Ishikawa (cell line): ENCODE data around the gene CAPN11.

Experiments
- CEBPB ChIP-seq: IDR thresholded peaks from 2 replicates; pipeline ENCODE4 v1.6.1; 2012
- CREB1 ChIP-seq: IDR thresholded peaks from 2 replicates; pipeline ENCODE4 v1.6.1; 2012; ENCODE audit warnings: low read depth
- EGR1 ChIP-seq: IDR thresholded peaks from 2 replicates; pipeline ENCODE4 v1.6.1; 2012
- EP300 ChIP-seq: IDR thresholded peaks from 2 replicates; pipeline ENCODE4 v1.6.1; 2012; ENCODE audit warnings: borderline replicate concordance
- FOXM1 ChIP-seq: IDR thresholded peaks from 2 replicates; pipeline ENCODE4 v1.6.1; 2012; ENCODE audit warnings: low read depth, borderline replicate concordance
- MAX ChIP-seq: IDR thresholded peaks from 2 replicates; pipeline ENCODE4 v1.6.1; 2012
- NFIC ChIP-seq: IDR thresholded peaks from 2 replicates; pipeline ENCODE4 v1.6.1; 2012
- RAD21 ChIP-seq: IDR thresholded peaks from 2 replicates; pipeline ENCODE4 v1.6.1; 2012; ENCODE audit warnings: low read depth
- TAF1 ChIP-seq: IDR thresholded peaks from 2 replicates; pipeline ENCODE4 v1.6.1; 2012; ENCODE audit warnings: low read depth, mild to moderate bottlenecking
- TCF12 ChIP-seq: IDR thresholded peaks from 2 replicates; pipeline ENCODE4 v1.6.1; 2012; ENCODE audit warnings: low read depth
- YY1 ChIP-seq: IDR thresholded peaks from 2 replicates; pipeline ENCODE4 v1.6.1; 2012; ENCODE audit warnings: low read depth
- TF ChIP-seq, protein P1 (sequence below): IDR thresholded peaks from 2 replicates; pipeline ENCODE4 v1.6.1; 2012; ENCODE audit warnings: low read depth, mild to moderate bottlenecking

DNA sequence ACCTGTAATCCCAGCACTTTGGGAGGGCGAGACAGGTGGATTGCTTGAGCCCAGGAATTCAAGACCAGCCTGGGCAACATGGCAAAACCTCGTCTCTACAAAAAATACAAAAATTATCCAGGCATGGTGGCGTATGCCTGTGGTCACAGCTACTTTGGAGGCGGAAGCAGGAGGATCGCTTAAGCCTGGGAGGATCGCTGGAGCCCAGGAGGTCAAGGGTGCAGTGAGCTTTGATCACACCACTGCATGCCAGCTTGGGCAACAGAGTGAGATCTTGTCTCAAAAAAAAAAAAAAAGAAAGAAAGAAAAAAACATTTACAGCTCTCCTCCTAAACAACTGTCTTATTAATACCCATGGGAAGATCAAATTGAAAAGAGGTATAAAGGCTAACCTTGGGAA is 49.3 kb downstream of the CAPN11 start:
- TF ChIP-seq, protein P1, sequence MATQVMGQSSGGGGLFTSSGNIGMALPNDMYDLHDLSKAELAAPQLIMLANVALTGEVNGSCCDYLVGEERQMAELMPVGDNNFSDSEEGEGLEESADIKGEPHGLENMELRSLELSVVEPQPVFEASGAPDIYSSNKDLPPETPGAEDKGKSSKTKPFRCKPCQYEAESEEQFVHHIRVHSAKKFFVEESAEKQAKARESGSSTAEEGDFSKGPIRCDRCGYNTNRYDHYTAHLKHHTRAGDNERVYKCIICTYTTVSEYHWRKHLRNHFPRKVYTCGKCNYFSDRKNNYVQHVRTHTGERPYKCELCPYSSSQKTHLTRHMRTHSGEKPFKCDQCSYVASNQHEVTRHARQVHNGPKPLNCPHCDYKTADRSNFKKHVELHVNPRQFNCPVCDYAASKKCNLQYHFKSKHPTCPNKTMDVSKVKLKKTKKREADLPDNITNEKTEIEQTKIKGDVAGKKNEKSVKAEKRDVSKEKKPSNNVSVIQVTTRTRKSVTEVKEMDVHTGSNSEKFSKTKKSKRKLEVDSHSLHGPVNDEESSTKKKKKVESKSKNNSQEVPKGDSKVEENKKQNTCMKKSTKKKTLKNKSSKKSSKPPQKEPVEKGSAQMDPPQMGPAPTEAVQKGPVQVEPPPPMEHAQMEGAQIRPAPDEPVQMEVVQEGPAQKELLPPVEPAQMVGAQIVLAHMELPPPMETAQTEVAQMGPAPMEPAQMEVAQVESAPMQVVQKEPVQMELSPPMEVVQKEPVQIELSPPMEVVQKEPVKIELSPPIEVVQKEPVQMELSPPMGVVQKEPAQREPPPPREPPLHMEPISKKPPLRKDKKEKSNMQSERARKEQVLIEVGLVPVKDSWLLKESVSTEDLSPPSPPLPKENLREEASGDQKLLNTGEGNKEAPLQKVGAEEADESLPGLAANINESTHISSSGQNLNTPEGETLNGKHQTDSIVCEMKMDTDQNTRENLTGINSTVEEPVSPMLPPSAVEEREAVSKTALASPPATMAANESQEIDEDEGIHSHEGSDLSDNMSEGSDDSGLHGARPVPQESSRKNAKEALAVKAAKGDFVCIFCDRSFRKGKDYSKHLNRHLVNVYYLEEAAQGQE = no peak
- TF ChIP-seq NFIC (no peak), TAF1 (no peak), RAD21 (no peak), YY1 (no peak), MAX (no peak), EP300 (no peak), CEBPB (no peak), FOXM1 (no peak), EGR1 (no peak), CREB1 (no peak), TCF12 (no peak)
